ENCODE measurements around the gene CHD1.
A peak's percentile ranks its signal among the peaks of the same experiment; 100 is the strongest.

The CHD1 gene

GRCh38 chr5:98898743-98899142 lies 30.1 kb downstream of the CHD1 start:
- no peak for DNase-seq

GRCh38 chr5:98891591-98891990 lies 37.2 kb downstream of the CHD1 start:
- DNase-seq: no peak

- DNase-seq: no peak
Observed at GRCh38 chr5:98880598-98880997, 48.2 kb downstream of the CHD1 start.

GRCh38 chr5:98880151-98880550 lies 48.7 kb downstream of the CHD1 start:
- no peak for DNase-seq

- no peak for DNase-seq
Observed at GRCh38 chr5:98877600-98877999, 51.2 kb downstream of the CHD1 start.

- no peak for DNase-seq
Observed at GRCh38 chr5:98872674-98873073, 56.1 kb downstream of the CHD1 start.

- DNase-seq: no peak
Observed at GRCh38 chr5:98865690-98866089, 63.1 kb downstream of the CHD1 start.

GRCh38 chr5:98847054-98847453 lies 81.8 kb downstream of the CHD1 start:
- no peak for DNase-seq

GRCh38 chr5:98846520-98846919 lies 82.3 kb downstream of the CHD1 start:
- DNase-seq: no peak

- DNase-seq: no peak
Observed at GRCh38 chr5:98845878-98846277, 82.9 kb downstream of the CHD1 start.

GRCh38 chr5:98844865-98845264 lies 83.9 kb downstream of the CHD1 start:
- DNase-seq: no peak

GRCh38 chr5:98843481-98843880 lies 85.3 kb downstream of the CHD1 start:
- DNase-seq: no peak

- DNase-seq: no peak
Observed at GRCh38 chr5:98840946-98841345, 87.9 kb downstream of the CHD1 start.

- no peak for DNase-seq
Observed at GRCh38 chr5:98839469-98840383, 89.1 kb downstream of the CHD1 start.

GRCh38 chr5:98836175-98836574 lies 92.6 kb downstream of the CHD1 start:
- DNase-seq: no peak

- DNase-seq: no peak
Observed at GRCh38 chr5:98827588-98828284, 101.1 kb downstream of the CHD1 start.

GRCh38 chr5:98827161-98827560 lies 101.6 kb downstream of the CHD1 start:
- peak in 1 of 2 experiments; percentile 66 for DNase-seq

GRCh38 chr5:98825582-98826375 lies 103.0 kb downstream of the CHD1 start:
- no peak for DNase-seq

- peak in 1 of 2 experiments; percentile 28 for DNase-seq
Observed at GRCh38 chr5:98816582-98817222, 112.1 kb downstream of the CHD1 start.

- DNase-seq: no peak
Observed at GRCh38 chr5:98813755-98814154, 115.1 kb downstream of the CHD1 start.

- DNase-seq: no peak
Observed at GRCh38 chr5:98810206-98810605, 118.6 kb downstream of the CHD1 start.

GRCh38 chr5:98807806-98808205 lies 121.0 kb downstream of the CHD1 start:
- DNase-seq: no peak

- no peak for DNase-seq
Observed at GRCh38 chr5:98805070-98805469, 123.7 kb downstream of the CHD1 start.
